ENCODE measurements around the gene RXRB. TPM values are rescaled to one million over a fixed set of nuclear protein-coding genes. Genes with fewer than 3 reads are reported as not detected.
A peak's percentile ranks its signal among the peaks of the same experiment; 100 is the strongest.
"Not testable (repeated sequence)": the region's sequence is repeated elsewhere in the genome, so short reads cannot be mapped to it uniquely, and the experiment has no call there.

Gene RXRB
- total RNA-seq, 6 experiments from 2014 or later = 37.3 to 41.6 (median 38.3) TPM

DNA sequence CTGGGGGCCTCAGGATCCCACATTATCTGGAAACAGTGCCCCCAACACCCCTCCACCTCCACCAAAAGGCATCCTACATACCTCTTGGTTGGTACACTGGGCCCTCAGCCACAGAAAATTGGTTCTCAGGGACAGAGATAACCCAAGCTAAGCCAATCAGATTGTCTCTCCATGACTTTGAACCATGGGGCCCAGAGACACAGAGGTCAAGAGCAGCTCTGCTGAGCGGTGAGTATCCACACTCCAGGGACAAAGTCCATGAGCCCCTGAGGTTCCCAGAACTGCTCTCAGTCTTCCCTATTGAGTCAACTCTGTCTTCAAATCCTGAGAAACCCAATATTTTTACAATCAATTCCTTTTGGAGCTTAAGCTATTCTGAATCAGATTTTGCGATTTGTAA lies 43.5 kb downstream of the RXRB start:
- TF ChIP-seq, protein P1, sequence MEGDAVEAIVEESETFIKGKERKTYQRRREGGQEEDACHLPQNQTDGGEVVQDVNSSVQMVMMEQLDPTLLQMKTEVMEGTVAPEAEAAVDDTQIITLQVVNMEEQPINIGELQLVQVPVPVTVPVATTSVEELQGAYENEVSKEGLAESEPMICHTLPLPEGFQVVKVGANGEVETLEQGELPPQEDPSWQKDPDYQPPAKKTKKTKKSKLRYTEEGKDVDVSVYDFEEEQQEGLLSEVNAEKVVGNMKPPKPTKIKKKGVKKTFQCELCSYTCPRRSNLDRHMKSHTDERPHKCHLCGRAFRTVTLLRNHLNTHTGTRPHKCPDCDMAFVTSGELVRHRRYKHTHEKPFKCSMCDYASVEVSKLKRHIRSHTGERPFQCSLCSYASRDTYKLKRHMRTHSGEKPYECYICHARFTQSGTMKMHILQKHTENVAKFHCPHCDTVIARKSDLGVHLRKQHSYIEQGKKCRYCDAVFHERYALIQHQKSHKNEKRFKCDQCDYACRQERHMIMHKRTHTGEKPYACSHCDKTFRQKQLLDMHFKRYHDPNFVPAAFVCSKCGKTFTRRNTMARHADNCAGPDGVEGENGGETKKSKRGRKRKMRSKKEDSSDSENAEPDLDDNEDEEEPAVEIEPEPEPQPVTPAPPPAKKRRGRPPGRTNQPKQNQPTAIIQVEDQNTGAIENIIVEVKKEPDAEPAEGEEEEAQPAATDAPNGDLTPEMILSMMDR (IDR thresholded peaks at IDR 0.05) = no peak
- Mint-ChIP-seq H3K9me3 (peaks cover 12% of the 10 kb centered on the region), H3K36me3 (ENCODE audit: low read depth) (peaks cover 7% of the 10 kb centered on the region), H3K27ac (no peak overlapping the region), H3K27me3 (ENCODE audit: insufficient read depth) (peaks cover 33% of the 10 kb centered on the region), H3K4me1 (ENCODE audit: low read depth) (peaks cover 18% of the 10 kb centered on the region), H3K4me3 (no peak overlapping the region)
- DNase-seq = no peak

- H3K4me3 Mint-ChIP-seq = no peak overlapping the region
- no peak for DNase-seq
Observed at GRCh38 chr6:33156561-33156960, 43.9 kb downstream of the RXRB start.

DNA sequence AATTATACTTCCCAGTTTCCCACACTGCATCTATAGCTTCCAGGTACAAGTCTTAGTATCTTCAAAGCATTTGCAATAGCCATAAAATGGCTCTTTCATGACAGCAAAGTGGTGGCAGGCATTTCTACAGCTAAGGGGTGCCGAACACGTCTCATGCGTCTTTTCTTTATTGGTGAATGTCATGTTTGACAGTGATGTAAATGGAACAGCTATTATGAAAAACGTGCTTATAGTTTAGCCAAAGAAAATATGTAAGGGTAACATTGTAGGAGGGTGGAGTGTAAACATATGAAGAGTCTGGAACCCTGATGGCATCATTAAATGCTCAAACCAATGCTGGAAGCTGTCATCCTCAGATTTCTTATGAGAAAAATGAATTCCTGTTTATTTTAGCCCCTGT lies 46.1 kb downstream of the RXRB start:
- Mint-ChIP-seq H3K4me1 (ENCODE audit: low read depth) (no peaks in the 10 kb centered on the region), H3K36me3 (ENCODE audit: low read depth) (peaks cover 11% of the 10 kb centered on the region), H3K27ac (no peak overlapping the region), H3K4me3 (no peak overlapping the region), H3K27me3 (ENCODE audit: insufficient read depth) (peaks cover 34% of the 10 kb centered on the region), H3K9me3 (peaks cover 18% of the 10 kb centered on the region)
- TF ChIP-seq, protein P1 (IDR thresholded peaks at IDR 0.05) = no peak
- no peak for DNase-seq

More at GRCh38 chr6:33156561-33156960, 43.9 kb downstream of the RXRB start:
- H3K36me3 Mint-ChIP-seq (ENCODE audit: low read depth) = peaks cover 11% of the 10 kb centered on the region
- H3K27ac Mint-ChIP-seq = no peak overlapping the region
- H3K9me3 Mint-ChIP-seq = peaks cover 16% of the 10 kb centered on the region
- peaks cover 14% of the 10 kb centered on the region for H3K4me1 Mint-ChIP-seq (ENCODE audit: low read depth)
- peaks cover 37% of the 10 kb centered on the region for H3K27me3 Mint-ChIP-seq (ENCODE audit: insufficient read depth)
- TF ChIP-seq, protein P1 (IDR thresholded peaks at IDR 0.05) = no peak

DNA sequence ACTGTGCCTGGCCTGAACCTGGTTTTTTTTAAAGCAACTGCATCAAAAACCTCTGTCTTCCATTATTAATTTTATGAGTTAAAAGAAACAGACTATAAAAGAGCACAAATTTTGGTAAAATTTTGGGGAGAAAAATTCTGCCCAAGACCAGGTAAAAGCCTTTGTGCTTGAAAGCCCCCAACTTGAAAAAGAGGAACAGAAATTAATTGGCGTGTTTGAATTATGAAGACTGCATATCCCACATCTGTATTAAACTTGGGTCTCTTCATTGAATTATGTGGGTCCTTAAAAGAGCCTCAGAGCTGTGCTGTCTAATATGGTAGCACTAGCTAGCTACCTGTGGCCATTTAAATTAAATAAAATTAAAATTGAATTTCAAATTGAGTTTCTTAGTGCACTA lies 49.4 kb downstream of the RXRB start:
- Mint-ChIP-seq H3K27me3 (ENCODE audit: insufficient read depth) (peaks cover 30% of the 10 kb centered on the region), H3K27ac (no peak overlapping the region), H3K36me3 (ENCODE audit: low read depth) (peaks cover 11% of the 10 kb centered on the region), H3K4me1 (ENCODE audit: low read depth) (no peaks in the 10 kb centered on the region), H3K9me3 (peaks cover 18% of the 10 kb centered on the region), H3K4me3 (no peak overlapping the region)
- TF ChIP-seq, protein P1 (IDR thresholded peaks at IDR 0.05) = no peak
- DNase-seq = no peak

DNA sequence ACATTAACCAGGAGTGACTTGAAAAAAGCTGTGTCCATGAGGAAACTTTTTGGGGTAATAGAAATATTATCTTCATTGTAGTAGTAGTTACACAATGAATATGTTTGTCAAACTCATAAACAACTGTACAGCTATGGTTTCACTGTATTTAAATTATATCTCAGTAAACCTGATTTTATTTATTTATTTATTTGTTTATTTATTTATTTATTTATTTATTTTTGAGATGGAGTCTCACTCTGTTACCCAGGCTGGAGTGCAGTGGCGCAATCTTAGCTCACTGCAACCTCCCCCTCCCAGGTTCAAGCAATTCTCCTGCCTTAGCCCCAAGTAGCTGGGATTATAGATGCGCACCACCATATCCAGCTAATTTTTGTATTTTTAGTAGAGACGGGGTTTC lies 49.9 kb downstream of the RXRB start:
- H3K4me1 Mint-ChIP-seq (ENCODE audit: low read depth); DNase-seq; H3K27ac Mint-ChIP-seq; H3K4me3 Mint-ChIP-seq: not testable (repeated sequence)
- Mint-ChIP-seq H3K27me3 (ENCODE audit: insufficient read depth) (peaks cover 30% of the 10 kb centered on the region), H3K9me3 (peaks cover 18% of the 10 kb centered on the region), H3K36me3 (ENCODE audit: low read depth) (peaks cover 11% of the 10 kb centered on the region)

GRCh38 chr6:33147807-33148666 lies 52.4 kb downstream of the RXRB start:
- TF ChIP-seq, protein P1 (IDR thresholded peaks at IDR 0.05) = peak; percentile 88
- Mint-ChIP-seq H3K27me3 (ENCODE audit: insufficient read depth) (peaks cover 31% of the 10 kb centered on the region), H3K9me3 (peaks cover 16% of the 10 kb centered on the region), H3K27ac (no peak overlapping the region), H3K4me3 (no peak overlapping the region), H3K4me1 (ENCODE audit: low read depth) (no peaks in the 10 kb centered on the region), H3K36me3 (ENCODE audit: low read depth) (peaks cover 11% of the 10 kb centered on the region)
- peak; percentile 42 for DNase-seq
